GM19455 (cell line): Measurements from ENCODE around the gene NCOR2.
A peak's percentile ranks its signal among the peaks of the same experiment; 100 is the strongest.

Experiments used
- ATAC-seq: cut with Tn5 transposase; IDR thresholded peaks from one replicate; pipeline ENCODE4 v1.9.1; 2021; ENCODE audit not compliant: unreplicated experiment

Gene NCOR2

DNA sequence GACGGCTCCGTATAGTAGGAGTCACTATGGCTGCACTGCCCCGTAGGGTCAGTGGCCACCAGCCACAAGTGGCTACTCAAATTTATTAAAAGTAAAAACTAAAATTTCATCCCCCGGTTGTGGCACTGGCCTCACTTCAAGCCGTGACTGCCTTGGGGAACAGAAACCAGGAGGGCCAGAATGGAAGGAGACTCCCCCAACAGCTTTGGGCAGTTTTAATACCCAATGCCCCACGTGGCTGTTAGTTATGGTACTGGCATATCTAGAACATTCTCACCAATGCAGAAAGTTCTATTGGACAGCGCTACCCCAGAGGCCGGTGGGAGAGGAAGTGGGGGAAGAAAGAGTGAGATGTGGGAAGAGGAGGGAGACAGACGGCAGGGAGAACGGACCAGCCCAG is 6.2 kb downstream of the NCOR2 start:
- ATAC-seq = no peak

DNA sequence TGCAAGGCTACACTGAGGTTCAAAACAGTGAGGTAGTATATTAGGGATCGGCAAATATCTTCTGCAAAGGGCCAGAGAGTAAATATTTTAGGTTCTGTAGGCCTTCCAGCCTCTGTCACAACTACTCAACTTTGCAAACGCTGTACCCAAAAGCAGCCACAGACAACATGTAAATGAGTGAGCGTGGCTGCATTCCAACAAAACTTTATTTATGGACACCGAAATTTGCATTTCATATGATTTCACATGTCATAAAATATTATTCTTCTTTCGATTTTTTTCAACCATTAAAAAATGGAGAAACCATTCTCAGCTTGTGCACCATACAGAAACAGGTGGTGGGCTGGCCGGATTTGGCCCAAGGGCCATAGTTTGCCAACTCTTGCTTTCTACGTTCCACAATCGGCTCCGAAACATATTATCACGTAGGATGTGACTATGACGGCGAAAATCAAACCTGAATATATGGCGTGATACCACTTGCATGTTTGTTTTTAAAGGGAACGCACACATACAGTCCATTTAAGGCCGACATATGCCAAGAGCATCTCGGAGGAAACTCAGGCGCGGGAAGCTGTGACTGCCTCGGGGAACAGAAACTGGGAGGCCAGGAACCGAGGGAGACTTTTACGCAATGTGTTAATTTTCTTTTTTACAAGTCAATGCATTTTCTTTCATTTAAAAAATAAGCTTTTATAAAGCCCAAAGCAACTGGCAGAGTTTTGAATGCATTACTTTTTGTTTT is 7.1 kb downstream of the NCOR2 start:
- ATAC-seq = no peak

DNA sequence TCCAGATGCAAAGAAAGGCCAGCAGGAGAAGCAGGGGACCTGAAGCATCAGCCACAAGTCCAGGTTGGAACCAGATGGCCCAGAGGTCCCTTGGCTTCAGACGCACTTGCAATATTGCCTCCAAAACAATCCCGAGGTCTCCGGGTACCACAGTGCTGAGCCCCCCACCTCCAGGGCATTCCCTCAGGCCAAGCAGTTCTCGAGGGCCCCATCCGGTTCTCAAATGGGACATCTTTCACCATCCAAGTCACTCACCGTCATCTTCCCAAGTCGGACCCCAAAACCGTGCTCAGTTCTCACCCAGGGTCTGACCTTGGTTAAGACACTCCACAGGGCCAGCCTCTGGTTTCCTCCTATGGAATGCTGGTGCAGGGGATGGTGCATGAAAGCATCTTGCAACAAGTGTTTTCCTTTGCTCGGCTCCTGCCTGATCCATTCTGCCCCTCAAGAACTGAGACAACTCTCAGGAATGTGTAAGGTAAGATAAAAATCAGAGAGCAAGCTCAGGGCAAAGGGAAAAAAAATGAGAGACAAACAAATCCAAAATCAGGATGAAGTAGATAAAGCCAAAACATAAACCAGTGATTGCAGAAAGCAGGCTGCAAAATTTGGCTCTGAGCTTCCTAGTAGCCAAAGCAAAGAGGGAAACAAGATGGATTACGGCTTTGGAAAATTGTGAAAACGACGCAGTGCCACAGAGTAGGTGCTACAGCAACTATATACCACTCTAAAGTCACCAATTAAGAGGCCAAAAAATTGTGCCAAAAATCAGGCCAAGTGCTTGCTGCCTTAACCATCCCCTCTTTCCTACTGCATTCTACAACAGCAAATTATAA is 8.0 kb downstream of the NCOR2 start:
- no peak for ATAC-seq

DNA sequence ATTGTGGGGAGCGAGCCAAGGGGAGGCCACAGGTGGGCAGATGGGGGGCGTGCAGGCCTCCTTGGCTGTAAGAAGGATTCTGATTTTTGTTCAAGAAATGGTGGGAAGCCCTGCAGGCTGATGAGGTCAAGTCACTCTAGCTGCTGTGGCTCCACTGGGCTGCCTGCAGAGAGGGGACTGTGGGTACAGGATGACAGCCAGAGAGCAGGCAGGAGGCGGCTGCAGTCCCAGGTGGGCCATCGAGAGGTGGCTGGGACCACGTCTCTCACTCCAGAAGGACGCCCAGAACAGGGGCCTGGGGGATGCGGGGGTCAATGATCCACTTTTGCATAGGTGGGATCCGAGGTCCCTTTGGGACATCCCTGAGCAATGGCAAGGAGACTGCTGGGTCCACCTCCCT is 9.1 kb downstream of the NCOR2 start:
- ATAC-seq = no peak

DNA sequence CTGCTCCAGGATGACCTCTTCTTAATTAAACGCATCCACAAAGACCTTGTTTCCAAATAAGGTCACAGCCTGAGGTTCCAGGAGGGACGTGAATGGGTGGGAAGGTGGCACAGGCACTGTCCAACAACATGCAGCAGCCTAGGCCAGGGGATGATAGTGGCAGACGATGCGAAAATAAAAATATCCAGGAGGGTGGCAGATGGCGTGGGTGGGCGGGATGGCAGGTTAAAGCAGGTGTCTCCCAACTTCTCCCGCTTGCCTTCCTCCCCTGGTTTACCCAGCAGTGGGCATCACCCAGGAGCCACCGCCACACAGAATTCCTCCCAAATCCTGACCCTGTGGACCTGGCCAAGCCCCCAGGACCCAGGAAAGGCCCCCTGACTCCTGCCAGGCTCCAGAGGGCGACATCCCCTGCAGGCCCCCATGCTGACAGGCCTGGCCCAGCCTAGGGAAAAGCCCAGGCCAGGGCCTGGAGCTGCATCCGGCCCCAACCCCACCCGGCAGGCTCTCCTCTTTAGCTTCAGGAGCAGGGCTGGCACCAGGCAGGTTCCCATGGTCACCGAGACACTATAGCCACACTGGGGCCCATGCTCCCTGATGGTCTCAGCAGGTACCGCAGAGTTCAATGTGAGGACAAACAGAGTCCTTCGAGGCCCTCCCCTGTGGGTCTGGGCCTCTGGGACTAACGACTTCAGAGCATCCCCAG is 9.7 kb downstream of the NCOR2 start:
- no peak for ATAC-seq

DNA sequence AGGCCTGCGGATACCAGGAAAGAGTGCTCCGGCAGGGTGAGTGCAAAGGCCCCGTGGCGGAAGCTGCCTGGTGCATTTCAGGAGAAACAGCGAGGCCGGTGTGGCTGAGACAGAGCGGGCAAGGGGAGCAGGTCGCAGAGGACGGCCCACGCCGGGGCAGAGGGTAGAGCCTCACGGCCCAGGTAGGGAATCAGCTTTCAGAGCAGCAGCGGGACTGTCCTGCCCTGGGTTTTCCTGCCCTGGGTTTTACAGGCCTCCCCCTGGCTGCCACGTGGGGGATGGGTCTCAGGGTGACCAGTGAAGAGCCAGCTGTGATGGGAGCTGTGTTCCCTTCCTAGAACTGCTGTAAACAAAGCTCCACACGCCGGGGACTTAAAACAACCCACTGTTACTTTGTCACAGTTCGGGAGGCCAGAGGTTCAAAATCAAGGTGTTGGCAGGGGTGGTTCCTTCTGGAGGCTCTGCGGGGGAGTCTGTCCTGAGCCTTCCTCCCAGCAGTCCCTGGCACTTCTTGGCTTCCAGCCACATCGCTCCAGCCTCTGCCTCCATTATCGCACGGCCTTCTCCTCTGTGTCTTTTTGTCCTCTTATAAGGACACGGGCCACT is 10.4 kb downstream of the NCOR2 start:
- no peak for ATAC-seq

DNA sequence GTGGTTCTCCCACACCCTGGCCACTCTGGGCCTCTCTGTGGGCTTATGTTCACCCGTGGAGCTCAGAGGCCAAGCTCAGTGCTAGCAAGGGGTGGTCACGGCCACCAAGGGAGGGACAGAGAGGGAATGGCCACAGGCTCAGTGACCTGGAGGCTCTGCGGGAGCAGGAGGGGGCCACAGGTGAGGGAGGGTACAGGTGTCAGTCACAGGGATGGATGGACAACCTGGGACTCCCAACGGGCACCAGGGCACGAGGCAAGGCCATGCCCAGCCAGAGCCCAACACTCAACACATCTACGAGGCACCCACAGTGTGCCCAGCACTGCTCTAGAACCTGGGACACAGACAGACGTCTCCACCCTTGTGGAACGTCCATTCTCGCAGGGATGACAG is 11.3 kb downstream of the NCOR2 start:
- no peak for ATAC-seq

DNA sequence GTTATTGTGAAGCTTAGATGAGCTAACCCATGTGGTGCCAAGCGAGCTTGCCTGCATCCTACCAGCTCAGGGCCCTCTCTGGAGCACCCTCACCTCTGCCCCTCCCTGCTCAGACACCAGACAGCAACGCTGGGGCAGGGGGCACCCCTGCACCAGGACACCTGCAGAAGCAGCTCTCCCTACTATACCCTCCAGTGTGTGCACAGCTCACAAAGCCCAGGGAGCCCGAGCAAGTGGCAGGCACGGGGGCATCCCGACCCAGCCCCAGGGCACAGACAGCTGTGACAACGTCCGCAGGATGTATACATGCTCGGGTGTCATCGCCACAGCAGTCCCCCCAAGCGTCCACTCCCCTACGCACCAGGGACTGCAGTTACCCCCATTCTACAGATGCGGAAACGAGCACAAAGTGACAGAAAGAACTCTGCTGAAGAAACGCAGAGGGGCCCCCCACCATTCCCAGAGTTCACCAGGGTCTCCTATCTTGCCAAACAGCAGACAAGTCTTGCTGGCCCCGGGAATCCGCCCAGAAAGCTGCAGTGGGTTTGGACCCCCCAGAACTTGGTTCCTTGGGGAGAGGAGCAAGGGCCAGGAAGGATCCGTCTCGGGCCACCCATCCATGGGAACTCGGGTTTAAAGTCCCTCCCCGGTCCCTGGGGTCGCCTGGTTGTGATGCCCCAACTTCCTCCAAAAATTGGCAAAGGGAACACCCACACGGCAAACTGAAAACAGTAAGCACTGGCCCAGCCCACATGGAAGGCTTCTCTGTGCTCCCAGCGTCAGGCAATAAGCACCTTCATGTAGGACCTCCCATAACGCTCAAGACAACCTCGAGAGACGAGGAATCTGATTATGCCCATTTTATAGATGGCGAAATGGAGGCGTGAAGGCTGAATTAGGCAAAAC is 12.0 kb downstream of the NCOR2 start:
- ATAC-seq = no peak

DNA sequence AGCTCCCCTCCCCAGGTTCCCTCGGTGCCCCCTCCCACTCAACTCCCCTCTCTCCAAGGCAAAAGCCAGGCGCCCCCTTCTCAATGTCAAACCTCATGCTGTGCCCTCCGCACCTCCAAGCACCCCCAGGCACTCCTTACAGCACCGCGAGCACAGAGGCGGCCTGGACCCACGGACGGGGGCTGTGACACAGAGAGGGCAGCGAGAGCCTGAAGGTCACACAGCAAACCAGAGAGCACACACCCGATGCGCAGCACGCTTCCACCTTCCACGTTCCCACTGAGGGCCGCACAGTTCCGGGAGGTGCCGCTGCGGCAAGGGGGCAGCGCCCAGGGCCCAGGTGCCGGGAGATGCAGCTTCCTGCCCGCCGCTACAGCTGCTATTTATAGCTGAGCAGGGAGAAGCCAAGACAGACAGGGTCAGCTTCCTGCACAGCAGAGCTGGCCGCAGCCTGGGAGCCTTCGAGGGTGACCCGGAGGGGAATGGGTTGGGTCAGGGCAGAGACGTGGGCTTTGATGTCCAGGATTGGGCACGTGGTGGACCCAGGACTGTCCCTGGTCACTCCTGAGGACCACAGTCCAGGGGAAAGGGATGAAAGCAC is 12.9 kb downstream of the NCOR2 start:
- ATAC-seq = no peak

DNA sequence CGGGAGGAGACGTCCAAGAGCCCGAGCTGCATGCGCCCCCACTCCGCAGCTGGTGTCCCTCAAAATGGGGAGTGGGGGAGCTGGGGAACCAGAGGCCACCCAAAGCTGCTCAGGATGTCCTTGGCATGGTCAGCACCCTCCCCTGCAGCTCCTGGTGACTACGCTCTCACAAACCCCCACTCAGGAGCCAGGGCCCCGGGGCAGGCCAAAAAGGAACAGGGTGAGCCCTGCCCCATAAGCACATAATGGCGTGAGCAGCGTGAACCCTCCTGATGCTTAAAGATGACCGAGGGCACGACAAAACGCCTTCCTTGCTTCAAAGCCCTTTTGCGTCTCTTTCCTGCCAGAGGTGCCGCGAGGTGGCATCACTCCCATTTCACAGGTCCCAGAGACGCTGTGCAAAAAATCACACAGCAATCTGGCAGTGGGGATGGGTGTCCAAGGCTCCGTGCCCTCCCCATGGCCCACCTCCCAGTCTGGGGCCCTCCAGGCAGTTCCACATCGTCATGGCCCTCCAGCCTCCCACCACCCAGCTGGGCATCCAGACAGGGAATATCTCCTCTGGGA is 13.5 kb downstream of the NCOR2 start:
- no peak for ATAC-seq

DNA sequence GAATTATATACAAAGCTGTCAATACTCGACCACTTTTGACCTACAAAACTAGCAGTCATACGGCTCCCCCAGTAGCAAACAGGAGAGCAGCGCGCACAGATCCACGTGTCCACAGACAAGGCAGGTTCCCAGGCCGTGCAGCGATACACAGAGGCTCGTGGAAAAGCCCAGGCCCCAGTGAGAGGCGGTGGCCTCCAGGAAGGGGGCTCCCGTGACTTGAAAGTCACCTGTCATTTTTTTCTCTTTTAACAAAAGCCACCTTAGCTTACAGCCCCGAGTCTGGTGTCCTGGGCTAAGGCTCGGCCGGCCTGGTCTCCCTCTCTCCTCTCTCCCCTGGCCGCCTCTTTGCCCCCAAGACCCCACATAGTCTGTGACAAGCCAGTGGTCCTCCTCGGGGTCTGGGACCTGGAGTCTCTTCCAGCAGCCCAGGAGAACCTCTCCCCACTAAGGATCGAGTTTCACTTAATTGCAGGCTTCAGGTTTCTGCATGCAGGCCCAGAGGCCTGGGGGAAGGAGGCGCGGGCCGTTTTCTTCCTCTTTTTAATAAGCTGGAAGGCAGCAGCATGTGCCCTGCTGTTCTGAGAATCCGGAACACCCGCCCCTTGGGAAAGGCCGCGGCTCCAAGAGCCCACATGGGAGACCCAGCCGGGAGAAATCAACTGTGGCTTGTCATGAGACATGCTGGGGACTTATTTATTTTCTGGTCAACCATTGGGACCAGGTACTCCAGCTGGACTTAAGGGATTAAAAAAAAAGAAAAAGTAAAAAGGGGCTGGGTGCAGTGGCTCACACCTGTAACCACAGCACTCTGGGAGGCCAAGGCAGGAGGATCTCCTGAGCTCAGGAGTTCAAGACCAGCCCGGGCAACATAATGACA is 15.9 kb downstream of the NCOR2 start:
- no peak for ATAC-seq

DNA sequence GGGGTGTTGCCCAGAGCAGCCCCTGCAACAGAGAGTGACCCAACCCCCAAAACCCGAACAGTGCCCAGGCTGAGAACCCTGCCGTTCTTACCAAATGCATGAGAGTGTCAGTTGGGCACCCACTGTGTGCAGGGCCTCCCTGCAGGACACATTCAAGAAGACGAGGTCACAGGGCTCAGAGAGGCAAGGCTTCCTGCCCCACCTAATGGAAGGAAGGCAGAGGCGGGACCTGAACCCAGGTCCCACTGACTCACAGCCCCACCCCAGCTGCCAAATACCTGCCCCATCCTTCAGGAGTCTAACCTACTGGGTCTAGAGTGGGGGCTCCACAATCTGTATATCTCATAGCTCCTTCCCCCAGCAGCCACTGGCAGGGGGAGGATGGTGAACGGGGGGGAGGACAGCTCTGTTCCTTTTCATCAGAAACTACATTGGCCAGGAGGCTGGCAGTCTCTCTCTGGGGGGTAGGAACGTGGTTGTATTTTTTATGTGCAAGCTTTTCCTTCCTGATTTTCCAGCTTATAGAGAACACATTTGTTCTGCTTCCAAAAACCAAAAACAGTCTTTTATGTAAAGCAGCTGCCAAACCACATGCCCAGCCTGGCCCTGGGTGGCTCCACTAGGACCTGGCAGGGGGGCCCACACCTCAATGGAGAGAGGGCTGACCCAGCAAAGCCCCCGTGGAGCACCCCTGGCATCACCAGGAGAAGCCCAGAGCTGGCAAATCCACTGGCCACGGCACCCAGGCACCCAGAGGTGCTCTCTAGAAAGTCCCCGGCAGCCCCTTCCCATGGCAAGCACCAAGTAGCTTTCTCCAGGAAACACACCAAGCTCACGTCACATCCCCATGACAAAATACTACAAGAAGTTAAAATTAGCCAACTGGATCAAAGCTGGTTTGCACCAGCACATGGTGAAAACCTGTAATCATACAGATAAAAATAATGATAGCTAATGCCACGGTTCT is 17.0 kb downstream of the NCOR2 start:
- ATAC-seq = no peak

DNA sequence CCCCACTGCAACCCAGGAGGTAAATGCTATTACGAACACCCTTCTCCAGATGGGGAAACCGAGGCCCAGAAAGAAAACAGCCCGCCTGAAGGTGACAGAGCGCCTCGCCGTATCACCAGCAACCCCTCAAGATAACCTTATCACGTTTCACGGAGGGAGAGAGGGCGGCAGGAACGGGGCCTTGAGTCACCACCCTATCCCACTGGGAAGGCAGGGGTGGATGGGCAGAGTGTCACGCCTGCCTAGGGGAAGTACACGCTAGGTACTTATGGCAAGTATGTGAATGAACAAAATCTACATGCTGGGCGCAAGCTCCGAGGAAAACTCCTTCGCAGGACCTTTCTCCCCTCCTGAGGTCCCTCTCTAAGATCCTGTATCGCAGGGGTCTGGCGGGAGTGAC is 17.8 kb downstream of the NCOR2 start:
- no peak for ATAC-seq

DNA sequence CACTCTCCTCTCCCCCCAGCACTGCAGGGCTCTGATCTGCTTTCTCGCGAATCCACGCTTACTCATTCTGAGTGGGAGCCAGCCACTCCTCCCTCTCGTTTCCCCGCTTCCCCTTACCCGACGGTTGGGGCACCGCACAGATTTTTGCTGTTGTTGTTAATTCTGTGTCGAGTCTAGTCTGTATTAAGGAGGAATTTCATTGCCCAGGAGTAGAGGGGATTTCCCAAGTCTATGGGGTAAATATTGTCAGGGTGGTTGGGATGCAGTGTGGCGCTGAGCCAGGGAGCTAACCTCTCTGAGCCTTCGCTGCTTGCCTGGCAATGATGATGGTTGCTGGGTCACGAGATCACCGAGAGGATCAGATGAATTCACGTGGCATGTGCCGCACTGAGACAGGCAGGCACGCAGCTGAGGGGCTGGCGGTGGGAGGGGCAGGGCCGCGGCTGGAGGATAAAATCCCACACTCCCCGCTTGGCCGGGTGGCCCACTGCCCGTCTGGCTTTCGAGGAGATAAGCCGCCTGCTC is 18.5 kb downstream of the NCOR2 start:
- no peak for ATAC-seq

DNA sequence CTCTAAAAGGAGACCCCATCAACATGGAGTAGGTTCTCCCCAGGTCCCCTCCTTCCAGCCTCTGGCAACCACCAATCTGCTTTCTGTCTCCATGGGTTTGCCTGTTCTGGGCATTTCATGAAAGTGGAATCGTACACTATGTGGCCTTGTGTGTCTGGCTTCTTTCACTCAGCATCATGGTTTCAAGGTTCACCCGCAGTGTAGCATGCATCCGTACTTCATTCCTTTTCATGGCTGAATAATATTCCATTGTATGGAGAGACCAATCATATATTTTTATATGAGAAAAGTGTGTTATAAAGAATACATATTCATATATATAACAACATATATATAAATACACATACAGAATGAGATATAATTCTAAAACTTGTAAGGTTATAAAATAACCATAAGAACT is 19.8 kb downstream of the NCOR2 start:
- no peak for ATAC-seq

DNA sequence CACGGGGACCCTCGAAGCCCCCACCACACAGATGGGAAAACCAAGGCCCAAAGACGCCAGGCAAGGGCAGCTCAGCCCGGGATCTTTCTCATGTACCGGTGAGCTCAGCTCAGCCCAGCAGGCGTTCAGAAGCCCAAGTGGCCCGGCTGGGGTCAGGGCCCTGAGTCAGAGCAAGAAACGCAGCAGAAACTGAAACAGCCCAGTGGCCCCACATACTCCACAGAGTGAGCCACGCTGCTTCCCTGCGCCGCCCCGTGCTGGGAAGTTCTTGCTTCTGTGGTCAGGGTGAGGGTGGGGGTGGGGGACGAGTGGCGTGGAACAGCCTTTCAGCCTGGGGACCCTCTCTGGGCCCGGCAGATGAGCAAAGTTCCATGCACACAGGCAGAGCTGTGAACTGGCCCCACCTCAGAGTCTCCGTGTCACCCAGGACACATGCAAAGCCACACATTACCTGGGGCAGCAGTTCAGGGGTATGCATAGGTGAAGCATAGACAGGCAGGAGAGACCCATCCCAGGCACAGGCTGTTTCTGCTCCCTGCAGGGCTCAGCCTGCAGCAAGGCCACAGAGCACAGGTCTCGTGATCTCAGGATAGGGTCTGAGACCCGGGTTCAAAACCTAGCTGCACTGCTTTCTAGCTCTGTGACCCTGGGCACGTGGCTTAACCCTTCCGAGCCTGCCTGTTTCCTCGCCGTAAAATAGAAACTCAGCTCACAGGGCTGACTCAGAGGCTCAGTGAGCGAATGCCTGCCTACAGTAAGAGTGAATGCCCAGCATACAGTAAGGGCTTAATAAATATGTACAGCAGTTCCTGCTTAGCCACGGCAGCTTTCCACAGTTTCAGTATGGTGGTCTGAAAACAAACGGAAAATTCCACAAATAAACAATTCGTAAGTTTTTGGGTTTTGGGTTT is 21.6 kb downstream of the NCOR2 start:
- ATAC-seq = peak; percentile 92
